ENCODE results near the gene PCGF5.
"Not testable (repeated sequence)": the region's sequence is repeated elsewhere in the genome, so short reads cannot be mapped to it uniquely, and the experiment has no call there.

The PCGF5 gene

GRCh38 chr10:91287912-91288311, 67.4 kb downstream of the PCGF5 start:
- no peak for DNase-seq

- DNase-seq: no peak
These were observed 68.8 kb downstream of the PCGF5 start for GRCh38 chr10:91289305-91289704.

- no peak for DNase-seq
These were observed 70.1 kb downstream of the PCGF5 start for GRCh38 chr10:91290607-91291006.

GRCh38 chr10:91294134-91294906, 73.9 kb downstream of the PCGF5 start:
- no peak for DNase-seq

- no peak for DNase-seq
These were observed 74.9 kb downstream of the PCGF5 start for GRCh38 chr10:91295346-91295745.

- DNase-seq: peak in 1 of 2 experiments; percentile 24
These were observed 76.0 kb downstream of the PCGF5 start for GRCh38 chr10:91296471-91296870.

GRCh38 chr10:91298224-91298871, 77.9 kb downstream of the PCGF5 start:
- peak; percentile 4 to 76 for DNase-seq

- no peak for DNase-seq
These were observed 79.6 kb downstream of the PCGF5 start for GRCh38 chr10:91299999-91300575.

GRCh38 chr10:91302946-91303345, 82.5 kb downstream of the PCGF5 start:
- not testable (repeated sequence) for DNase-seq

- DNase-seq: not testable (repeated sequence)
These were observed 85.5 kb downstream of the PCGF5 start for GRCh38 chr10:91305979-91306378.

GRCh38 chr10:91307489-91307888, 87.0 kb downstream of the PCGF5 start:
- DNase-seq: no peak

- no peak for DNase-seq
These were observed 89.2 kb downstream of the PCGF5 start for GRCh38 chr10:91309711-91310110.

GRCh38 chr10:91311601-91312381, 91.3 kb downstream of the PCGF5 start:
- DNase-seq: no peak

- no peak for DNase-seq
These were observed 91.9 kb downstream of the PCGF5 start for GRCh38 chr10:91312382-91312733.

- no peak for DNase-seq
These were observed 93.5 kb downstream of the PCGF5 start for GRCh38 chr10:91313796-91314485.

- no peak for DNase-seq
These were observed 96.0 kb downstream of the PCGF5 start for GRCh38 chr10:91316486-91316885.

- no peak for DNase-seq
These were observed 97.1 kb downstream of the PCGF5 start for GRCh38 chr10:91317541-91317940.

- DNase-seq: no peak
These were observed 98.9 kb downstream of the PCGF5 start for GRCh38 chr10:91319336-91319735.

- not testable (repeated sequence) for DNase-seq
These were observed 102.9 kb downstream of the PCGF5 start for GRCh38 chr10:91323293-91323905.

GRCh38 chr10:91328320-91328984, 108.0 kb downstream of the PCGF5 start:
- no peak for DNase-seq

All from NCI-H446 (cell line).